K562 (cell line): ENCODE measurements around the gene UBL5. TPM values are rescaled to one million over a fixed set of nuclear protein-coding genes. Genes with fewer than 3 reads are reported as not detected.
A peak's percentile ranks its signal among the peaks of the same experiment; 100 is the strongest.

Source experiments
- CGGBP1 ChIP-seq: fragments of 250-450 bp; sonication (Bioruptor Pico); IDR thresholded peaks from 2 replicates; pipeline ENCODE4 v1.9.0; 2021; ENCODE audit warnings: mild to moderate bottlenecking
- CHCHD3 ChIP-seq: fragments of 250-450 bp; sonication (Bioruptor Pico); IDR thresholded peaks from 2 replicates; pipeline ENCODE4 v2.1.2; 2022; ENCODE audit warnings: mild to moderate bottlenecking
- EZH2 ChIP-seq: IDR thresholded peaks from 2 replicates; pipeline ENCODE4 v1.6.1; 2012; ENCODE audit warnings: low read depth, mild to moderate bottlenecking, inconsistent platforms, low read length, borderline replicate concordance
- HSF4 ChIP-seq: fragments of 250-450 bp; sonication (Bioruptor Pico); IDR thresholded peaks from 2 replicates; pipeline ENCODE4 v2.1.2; 2022; ENCODE audit warnings: mild to moderate bottlenecking, moderate library complexity, borderline replicate concordance
- KAT7 ChIP-seq: sonication (generic); formaldehyde crosslinking; IDR thresholded peaks from 2 replicates; pipeline ENCODE4 v1.8.0; 2022; ENCODE audit warnings: missing genetic modification reagents, mild to moderate bottlenecking, borderline replicate concordance
- KLF6 ChIP-seq: fragments of 250-450 bp; sonication (Bioruptor Pico); IDR thresholded peaks from 2 replicates; pipeline ENCODE4 v1.4.0; 2020; ENCODE audit warnings: mild to moderate bottlenecking, moderate library complexity, borderline replicate concordance
- LCOR ChIP-seq: sonication (generic); formaldehyde crosslinking; IDR thresholded peaks from 2 replicates; pipeline ENCODE4 v1.8.0; 2022; ENCODE audit warnings: mild to moderate bottlenecking, missing genetic modification reagents
- MLX ChIP-seq, 2 experiments: fragments of 450-650 bp in 1 of 2; sonication (generic) in 1 of 2; formaldehyde crosslinking; conservative IDR thresholded peaks; 2 replicates each; pipeline versions ENCODE4 v1.4.0 to v1.8.1; 2020 to 2022; ENCODE audit warnings: mild to moderate bottlenecking in 1 of 2, missing genetic modification reagents in 1 of 2
- NFIC ChIP-seq: fragments of 450-650 bp; IDR thresholded peaks from 2 replicates; pipeline ENCODE4 v1.6.1; 2017; ENCODE audit warnings: mild to moderate bottlenecking, inconsistent platforms
- NR1H2 ChIP-seq: sonication (generic); formaldehyde crosslinking; IDR thresholded peaks from 2 replicates; pipeline ENCODE4 v1.4.0; 2020; ENCODE audit warnings: mild to moderate bottlenecking, missing genetic modification reagents
- RBM39 ChIP-seq: fragments of 200-400 bp; formaldehyde crosslinking; optimal IDR thresholded peaks from 2 replicates; pipeline ENCODE3; 2018; ENCODE audit warnings: low read depth, low read length
- RREB1 ChIP-seq: fragments of 250-450 bp; sonication (Bioruptor Pico); IDR thresholded peaks from 2 replicates; pipeline ENCODE4 v1.4.0; 2020
- SFPQ ChIP-seq: fragments of 200-400 bp; formaldehyde crosslinking; IDR thresholded peaks from 2 replicates; pipeline ENCODE4 v1.6.1; 2017; ENCODE audit warnings: mild to moderate bottlenecking, low read depth, low read length, moderate library complexity
- TCF7 ChIP-seq: sonication (generic); IDR thresholded peaks from 2 replicates; pipeline ENCODE4 v1.6.1; 2016; ENCODE audit warnings: antibody characterized with exemption, borderline replicate concordance
- XRCC3 ChIP-seq: fragments of 450-650 bp; IDR thresholded peaks from 2 replicates; pipeline ENCODE4 v1.6.1; 2017; ENCODE audit warnings: mild to moderate bottlenecking, moderate library complexity
- ZNF3 ChIP-seq: fragments of 250-450 bp; sonication (Bioruptor Pico); IDR thresholded peaks from 2 replicates; pipeline ENCODE4 v1.5.0; 2021; ENCODE audit warnings: mild to moderate bottlenecking, moderate library complexity
- ZNF740 ChIP-seq, 3 experiments: fragments of 200-800 bp in 1 of 3; sonication (Bioruptor generic) in 1 of 3; sonication (generic) in 1 of 3; formaldehyde crosslinking in 1 of 3; IDR thresholded peaks; 2 replicates each; pipeline versions ENCODE4 v1.6.1 to v1.8.0; 2016 to 2022; ENCODE audit warnings: mild to moderate bottlenecking in 2 of 3, missing compliant biosample characterization in 2 of 3, missing genetic modification characterization in 2 of 3, missing genetic modification reagents in 1 of 3
- polyA plus RNA-seq, 8 experiments: library from polyadenylated mRNA; depleted of rRNA in 4 of 8; stranded (reverse) in 5 of 8; unstranded in 3 of 8; fragments of >200 nt; fragmentation: Nextera tagmentation in 2 of 8; fragmentation: Illumina TruSeq in 1 of 8; extraction: Ambion mirVana in 2 of 8; extraction: Trizol in 1 of 8; gene quantifications; 2 replicates each; pipeline versions ENCODE4 v1.2.1 to v1.2.3, GENCODE V29; 2011 to 2014; ENCODE audit warnings: inconsistent platforms in 1 of 8, missing spikeins in 1 of 8
- total RNA-seq, 7 experiments: library from RNA; depleted of rRNA in 6 of 7; stranded (reverse); fragments of >200 nt in 6 of 7; fragmentation: Illumina TruSeq in 2 of 7; extraction: Trizol in 2 of 7; gene quantifications; 2 replicates each; pipeline versions ENCODE4 v1.2.1 to v1.2.3, GENCODE V29; 2011 to 2021; ENCODE audit warnings: low replicate concordance in 1 of 7

The UBL5 gene
- total and polyA plus RNA-seq, 9 of the 15 experiments (the other 6 are each of a cell fraction or from before 2014, with no cell fraction given): 410 to 1,266 (median 613) TPM

GRCh38 chr19:9857920-9858746, 30.4 kb downstream of the UBL5 start (continued):
- TF ChIP-seq RREB1 (CRISPR knock-in tag): no peak
- TF ChIP-seq TCF7: no peak
- no peak for TF ChIP-seq MLX (CRISPR knock-in tag; conservative IDR thresholded peaks at IDR 0.05)
- TF ChIP-seq CHCHD3 (CRISPR knock-in tag): no peak
- TF ChIP-seq RBM39: no peak
- TF ChIP-seq ZNF3: no peak
- TF ChIP-seq SFPQ: no peak
- TF ChIP-seq ZNF740 (CRISPR knock-in tag; IDR thresholded peaks at IDR 0.05): no peak
- peak in 1 of 2 experiments; percentile 41; a peak in 1 of 4 replicates for TF ChIP-seq ZNF740 (tag; IDR thresholded peaks at IDR 0.05)
- TF ChIP-seq CGGBP1 (CRISPR knock-in tag): no peak
- no peak for TF ChIP-seq HSF4 (CRISPR knock-in tag)
- no peak for TF ChIP-seq LCOR (CRISPR knock-in tag)
- TF ChIP-seq EZH2: no peak
- no peak for TF ChIP-seq KAT7
- TF ChIP-seq NFIC: no peak
- TF ChIP-seq NR1H2: no peak
- TF ChIP-seq KLF6 (CRISPR knock-in tag): no peak
- TF ChIP-seq XRCC3: no peak
